A204.1 (cell line): ENCODE measurements around the gene GNAL.
"Not testable (repeated sequence)": the region's sequence is repeated elsewhere in the genome, so short reads cannot be mapped to it uniquely, and the experiment has no call there.

Experiments
- FAIRE-seq: peaks from 2 replicates; lab custom pipeline; 2012; peaks lifted over from hg19 to GRCh38; lab: Jason Lieb, UNC

Gene GNAL

GRCh38 chr18:11688972-11689668, at the start of gene GNAL:
Gene GNAL, plus strand, starts transcription at chr18:11689264. Its CDS starts 300 bp downstream, at chr18:11689564.
- no peak for FAIRE-seq

GRCh38 chr18:11647310-11647709, 41.8 kb upstream of the GNAL start:
- not testable (repeated sequence) for FAIRE-seq

- not testable (repeated sequence) for FAIRE-seq
Observed at GRCh38 chr18:11647804-11648203, 41.3 kb upstream of the GNAL start.

GRCh38 chr18:11649839-11650238, 39.2 kb upstream of the GNAL start:
- FAIRE-seq = no peak

GRCh38 chr18:11651899-11652298, 37.2 kb upstream of the GNAL start:
- no peak for FAIRE-seq

GRCh38 chr18:11653521-11653920, 35.5 kb upstream of the GNAL start:
- no peak for FAIRE-seq

GRCh38 chr18:11654736-11655605, 34.1 kb upstream of the GNAL start:
- FAIRE-seq = no peak

GRCh38 chr18:11655606-11655932, 33.5 kb upstream of the GNAL start:
- no peak for FAIRE-seq

GRCh38 chr18:11657152-11657551, 31.9 kb upstream of the GNAL start:
- FAIRE-seq = no peak

GRCh38 chr18:11657554-11657953, 31.5 kb upstream of the GNAL start:
- no peak for FAIRE-seq

GRCh38 chr18:11658019-11658418, 31.0 kb upstream of the GNAL start:
- FAIRE-seq = no peak

GRCh38 chr18:11658989-11659388, 30.1 kb upstream of the GNAL start:
- no peak for FAIRE-seq

GRCh38 chr18:11660691-11661090, 28.4 kb upstream of the GNAL start:
- FAIRE-seq = no peak

GRCh38 chr18:11661430-11661829, 27.6 kb upstream of the GNAL start:
- FAIRE-seq = no peak

- FAIRE-seq = no peak
Observed at GRCh38 chr18:11663439-11664029, 25.5 kb upstream of the GNAL start.

- no peak for FAIRE-seq
Observed at GRCh38 chr18:11664286-11664685, 24.8 kb upstream of the GNAL start.

- FAIRE-seq = no peak
Observed at GRCh38 chr18:11665146-11665545, 23.9 kb upstream of the GNAL start.

- FAIRE-seq = no peak
Observed at GRCh38 chr18:11665587-11665986, 23.5 kb upstream of the GNAL start.

GRCh38 chr18:11666176-11666575, 22.9 kb upstream of the GNAL start:
- no peak for FAIRE-seq

- FAIRE-seq = no peak
Observed at GRCh38 chr18:11666831-11667230, 22.2 kb upstream of the GNAL start.

GRCh38 chr18:11667578-11667977, 21.5 kb upstream of the GNAL start:
- FAIRE-seq = no peak

- no peak for FAIRE-seq
Observed at GRCh38 chr18:11668441-11669169, 20.5 kb upstream of the GNAL start.
